ENCODE measurements around the gene UBL7.

UBL7 gene

GRCh38 chr15:74423431-74424257, 37.3 kb downstream of the UBL7 start:
- no peak for DNase-seq (ENCODE audit: low read depth, low spot score)

- DNase-seq (ENCODE audit: low read depth, low spot score) = no peak
Observed at GRCh38 chr15:74422652-74423430, 38.1 kb downstream of the UBL7 start.

- DNase-seq (ENCODE audit: low read depth, low spot score) = no peak
Observed at GRCh38 chr15:74422265-74422651, 38.7 kb downstream of the UBL7 start.

GRCh38 chr15:74421302-74422245, 39.4 kb downstream of the UBL7 start:
- DNase-seq (ENCODE audit: low read depth, low spot score) = no peak

GRCh38 chr15:74420193-74420905, 40.6 kb downstream of the UBL7 start:
- DNase-seq (ENCODE audit: low read depth, low spot score) = no peak

GRCh38 chr15:74419432-74419831, 41.5 kb downstream of the UBL7 start:
- no peak for DNase-seq (ENCODE audit: low read depth, low spot score)

- no peak for DNase-seq (ENCODE audit: low read depth, low spot score)
Observed at GRCh38 chr15:74418575-74419338, 42.2 kb downstream of the UBL7 start.

- no peak for DNase-seq (ENCODE audit: low read depth, low spot score)
Observed at GRCh38 chr15:74417670-74418069, 43.3 kb downstream of the UBL7 start.

- no peak for DNase-seq (ENCODE audit: low read depth, low spot score)
Observed at GRCh38 chr15:74417225-74417624, 43.7 kb downstream of the UBL7 start.

GRCh38 chr15:74415966-74416916, 44.7 kb downstream of the UBL7 start:
- DNase-seq (ENCODE audit: low read depth, low spot score) = no peak

GRCh38 chr15:74414603-74415338, 46.2 kb downstream of the UBL7 start:
- no peak for DNase-seq (ENCODE audit: low read depth, low spot score)

GRCh38 chr15:74414081-74414580, 46.8 kb downstream of the UBL7 start:
- no peak for DNase-seq (ENCODE audit: low read depth, low spot score)

GRCh38 chr15:74413350-74414080, 47.4 kb downstream of the UBL7 start:
- no peak for DNase-seq (ENCODE audit: low read depth, low spot score)

- no peak for DNase-seq (ENCODE audit: low read depth, low spot score)
Observed at GRCh38 chr15:74412159-74412558, 48.8 kb downstream of the UBL7 start.

GRCh38 chr15:74411686-74412085, 49.3 kb downstream of the UBL7 start:
- DNase-seq (ENCODE audit: low read depth, low spot score) = no peak

- no peak for DNase-seq (ENCODE audit: low read depth, low spot score)
Observed at GRCh38 chr15:74410502-74410901, 50.5 kb downstream of the UBL7 start.

- DNase-seq (ENCODE audit: low read depth, low spot score) = no peak
Observed at GRCh38 chr15:74409225-74409624, 51.7 kb downstream of the UBL7 start.

GRCh38 chr15:74408815-74409214, 52.1 kb downstream of the UBL7 start:
- no peak for DNase-seq (ENCODE audit: low read depth, low spot score)

Measured in activated naive CD8-positive, alpha-beta T cell treated with anti-CD3 and anti-CD28 coated beads, Interleukin-2, amount 50 U/mL, for 16 hours (primary cell).